Measurements from ENCODE around the gene PHC2.

- no peak for TF ChIP-seq CTCF (conservative IDR thresholded peaks at IDR 0.05; ENCODE audit: low read length)
- no peak for TF ChIP-seq EZH2phosphoT487 (IDR thresholded peaks at IDR 0.05; ENCODE audit: borderline replicate concordance, low read depth, low read length)
Observed at GRCh38 chr1:33373606-33374005, 57.3 kb downstream of the PHC2 start.

Measured in OCI-LY7 (cell line).